Ishikawa (cell line): ENCODE measurements around the gene ITPR1.

Source experiments
- CEBPB ChIP-seq: IDR thresholded peaks from 2 replicates; pipeline ENCODE4 v1.6.1; 2012
- CREB1 ChIP-seq: IDR thresholded peaks from 2 replicates; pipeline ENCODE4 v1.6.1; 2012; ENCODE audit warnings: low read depth
- EGR1 ChIP-seq: IDR thresholded peaks from 2 replicates; pipeline ENCODE4 v1.6.1; 2012
- EP300 ChIP-seq: IDR thresholded peaks from 2 replicates; pipeline ENCODE4 v1.6.1; 2012; ENCODE audit warnings: borderline replicate concordance
- FOXM1 ChIP-seq: IDR thresholded peaks from 2 replicates; pipeline ENCODE4 v1.6.1; 2012; ENCODE audit warnings: low read depth, borderline replicate concordance
- NFIC ChIP-seq: IDR thresholded peaks from 2 replicates; pipeline ENCODE4 v1.6.1; 2012
- RAD21 ChIP-seq: IDR thresholded peaks from 2 replicates; pipeline ENCODE4 v1.6.1; 2012; ENCODE audit warnings: low read depth
- TAF1 ChIP-seq: IDR thresholded peaks from 2 replicates; pipeline ENCODE4 v1.6.1; 2012; ENCODE audit warnings: low read depth, mild to moderate bottlenecking
- TCF12 ChIP-seq: IDR thresholded peaks from 2 replicates; pipeline ENCODE4 v1.6.1; 2012; ENCODE audit warnings: low read depth
- TEAD4 ChIP-seq: IDR thresholded peaks from 2 replicates; pipeline ENCODE4 v1.6.1; 2012
- YY1 ChIP-seq: IDR thresholded peaks from 2 replicates; pipeline ENCODE4 v1.6.1; 2012; ENCODE audit warnings: low read depth
- ZBTB7A ChIP-seq: IDR thresholded peaks from 2 replicates; pipeline ENCODE4 v1.6.1; 2012; ENCODE audit warnings: low read depth
- TF ChIP-seq, protein P1 (sequence below): IDR thresholded peaks from 2 replicates; pipeline ENCODE4 v1.6.1; 2012; ENCODE audit warnings: low read depth, mild to moderate bottlenecking
- TF ChIP-seq, protein P2 (sequence below): IDR thresholded peaks from 2 replicates; pipeline ENCODE4 v1.6.1; 2012
- TF ChIP-seq, protein P3 (sequence below): IDR thresholded peaks from 2 replicates; pipeline ENCODE4 v1.6.1; 2012

Gene ITPR1

DNA sequence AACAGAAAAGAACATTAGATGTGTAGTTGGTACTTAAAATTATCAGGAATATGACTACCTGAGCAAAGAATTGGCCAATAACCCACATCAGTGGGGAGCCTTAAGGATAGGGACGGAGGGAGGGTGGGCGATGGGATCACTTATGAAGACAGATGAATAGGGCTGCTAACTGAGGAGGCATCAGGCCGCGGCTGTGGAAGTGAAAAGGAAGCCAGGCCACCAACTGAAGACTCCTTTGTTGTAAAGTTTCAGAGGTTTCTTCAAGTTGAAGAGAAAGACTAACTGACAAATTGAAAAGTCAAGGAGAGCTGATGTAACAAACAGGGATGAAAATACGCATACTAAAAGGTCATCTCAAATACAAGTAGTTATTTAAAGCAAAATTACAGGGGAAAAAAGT is 350.5 kb downstream of the ITPR1 start:
- TF ChIP-seq ZBTB7A = no peak
- no peak for TF ChIP-seq EP300
- TF ChIP-seq CEBPB = no peak
- TF ChIP-seq YY1 = no peak
- TF ChIP-seq EGR1 = no peak
- no peak for TF ChIP-seq CREB1
- TF ChIP-seq TAF1 = no peak
- TF ChIP-seq TCF12 = no peak
- TF ChIP-seq FOXM1 = no peak
- TF ChIP-seq TEAD4 = no peak
- no peak for TF ChIP-seq RAD21
- TF ChIP-seq, protein P1, sequence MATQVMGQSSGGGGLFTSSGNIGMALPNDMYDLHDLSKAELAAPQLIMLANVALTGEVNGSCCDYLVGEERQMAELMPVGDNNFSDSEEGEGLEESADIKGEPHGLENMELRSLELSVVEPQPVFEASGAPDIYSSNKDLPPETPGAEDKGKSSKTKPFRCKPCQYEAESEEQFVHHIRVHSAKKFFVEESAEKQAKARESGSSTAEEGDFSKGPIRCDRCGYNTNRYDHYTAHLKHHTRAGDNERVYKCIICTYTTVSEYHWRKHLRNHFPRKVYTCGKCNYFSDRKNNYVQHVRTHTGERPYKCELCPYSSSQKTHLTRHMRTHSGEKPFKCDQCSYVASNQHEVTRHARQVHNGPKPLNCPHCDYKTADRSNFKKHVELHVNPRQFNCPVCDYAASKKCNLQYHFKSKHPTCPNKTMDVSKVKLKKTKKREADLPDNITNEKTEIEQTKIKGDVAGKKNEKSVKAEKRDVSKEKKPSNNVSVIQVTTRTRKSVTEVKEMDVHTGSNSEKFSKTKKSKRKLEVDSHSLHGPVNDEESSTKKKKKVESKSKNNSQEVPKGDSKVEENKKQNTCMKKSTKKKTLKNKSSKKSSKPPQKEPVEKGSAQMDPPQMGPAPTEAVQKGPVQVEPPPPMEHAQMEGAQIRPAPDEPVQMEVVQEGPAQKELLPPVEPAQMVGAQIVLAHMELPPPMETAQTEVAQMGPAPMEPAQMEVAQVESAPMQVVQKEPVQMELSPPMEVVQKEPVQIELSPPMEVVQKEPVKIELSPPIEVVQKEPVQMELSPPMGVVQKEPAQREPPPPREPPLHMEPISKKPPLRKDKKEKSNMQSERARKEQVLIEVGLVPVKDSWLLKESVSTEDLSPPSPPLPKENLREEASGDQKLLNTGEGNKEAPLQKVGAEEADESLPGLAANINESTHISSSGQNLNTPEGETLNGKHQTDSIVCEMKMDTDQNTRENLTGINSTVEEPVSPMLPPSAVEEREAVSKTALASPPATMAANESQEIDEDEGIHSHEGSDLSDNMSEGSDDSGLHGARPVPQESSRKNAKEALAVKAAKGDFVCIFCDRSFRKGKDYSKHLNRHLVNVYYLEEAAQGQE = no peak
- TF ChIP-seq, protein P2, sequence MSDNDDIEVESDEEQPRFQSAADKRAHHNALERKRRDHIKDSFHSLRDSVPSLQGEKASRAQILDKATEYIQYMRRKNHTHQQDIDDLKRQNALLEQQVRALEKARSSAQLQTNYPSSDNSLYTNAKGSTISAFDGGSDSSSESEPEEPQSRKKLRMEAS = no peak
- TF ChIP-seq NFIC = no peak
- TF ChIP-seq, protein P3, sequence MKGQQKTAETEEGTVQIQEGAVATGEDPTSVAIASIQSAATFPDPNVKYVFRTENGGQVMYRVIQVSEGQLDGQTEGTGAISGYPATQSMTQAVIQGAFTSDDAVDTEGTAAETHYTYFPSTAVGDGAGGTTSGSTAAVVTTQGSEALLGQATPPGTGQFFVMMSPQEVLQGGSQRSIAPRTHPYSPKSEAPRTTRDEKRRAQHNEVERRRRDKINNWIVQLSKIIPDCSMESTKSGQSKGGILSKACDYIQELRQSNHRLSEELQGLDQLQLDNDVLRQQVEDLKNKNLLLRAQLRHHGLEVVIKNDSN = no peak

DNA sequence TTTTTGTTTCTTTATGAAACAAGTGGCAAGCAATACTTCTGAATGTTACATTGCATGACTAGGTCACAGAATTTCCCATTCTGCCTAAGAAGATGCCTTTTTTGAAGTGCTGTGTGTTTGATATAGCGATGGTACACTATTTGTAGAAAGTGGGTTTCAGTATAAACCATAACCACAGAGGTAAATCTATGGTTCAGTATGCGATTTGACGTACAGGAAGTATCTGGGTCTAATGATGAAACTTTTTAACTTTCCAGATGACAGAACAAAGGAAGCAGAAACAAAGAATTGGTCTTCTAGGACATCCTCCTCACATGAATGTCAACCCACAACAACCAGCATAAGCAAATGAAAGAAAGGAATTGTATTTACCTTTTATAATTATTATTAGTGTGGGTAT is 352.7 kb downstream of the ITPR1 start:
- no peak for TF ChIP-seq EGR1
- TF ChIP-seq RAD21 = no peak
- no peak for TF ChIP-seq CEBPB
- no peak for TF ChIP-seq TCF12
- TF ChIP-seq FOXM1 = no peak
- TF ChIP-seq TAF1 = no peak
- no peak for TF ChIP-seq YY1
- TF ChIP-seq EP300 = no peak

DNA sequence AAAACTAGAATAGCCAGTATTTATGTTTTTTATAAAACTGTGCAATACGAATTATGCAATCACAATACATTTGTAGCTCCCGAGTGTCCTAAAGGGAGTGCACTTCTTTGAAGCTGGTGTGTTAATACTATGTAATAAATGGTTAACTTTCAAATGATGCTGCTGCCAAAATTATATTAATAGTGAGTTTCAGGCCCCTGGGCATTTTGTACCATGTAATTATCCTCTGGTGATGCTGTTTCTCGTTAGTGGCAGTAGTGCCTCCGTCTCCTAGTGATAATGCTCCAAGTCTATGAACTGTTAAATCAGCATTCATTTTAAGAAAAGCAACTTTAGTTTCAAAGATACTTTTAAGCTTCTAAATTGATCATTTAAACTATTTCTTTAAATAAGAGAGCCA is 353.4 kb downstream of the ITPR1 start:
- TF ChIP-seq, protein P1 = no peak
- TF ChIP-seq TCF12 (no peak), FOXM1 (no peak), EGR1 (no peak), ZBTB7A (no peak), EP300 (no peak), NFIC (no peak), TEAD4 (no peak), RAD21 (no peak), CREB1 (no peak)
- TF ChIP-seq, protein P3 = no peak
- TF ChIP-seq, protein P2 = no peak

DNA sequence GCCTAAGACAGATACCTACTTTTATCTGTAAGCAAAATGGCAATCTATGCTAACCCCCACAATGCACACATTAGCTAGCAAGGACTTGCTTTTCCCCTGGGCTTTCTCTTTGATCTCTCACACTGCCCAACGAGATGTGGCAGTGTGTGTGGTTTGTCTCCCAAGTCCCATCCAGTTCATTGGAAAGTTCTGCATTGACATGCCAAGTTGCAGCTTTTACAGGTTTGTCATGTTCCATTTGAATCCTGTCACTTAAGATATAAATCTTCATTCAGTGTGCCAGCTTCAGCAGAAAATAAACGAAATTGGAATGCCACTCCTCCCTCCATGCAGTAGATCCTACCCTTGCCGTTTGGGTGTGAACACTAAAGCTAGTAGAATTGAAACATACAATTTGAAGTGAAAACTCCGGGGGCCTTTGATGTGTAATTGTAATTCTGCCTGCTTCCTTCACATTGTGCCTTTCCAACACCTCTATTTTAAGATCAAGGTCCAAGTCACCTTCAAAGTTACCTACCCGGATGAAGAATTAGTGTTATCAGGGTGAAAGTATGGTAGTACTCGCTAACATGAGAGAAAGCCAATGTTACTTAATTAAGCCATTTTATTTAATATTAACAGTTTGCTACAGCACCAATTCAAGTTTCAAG is 355.2 kb downstream of the ITPR1 start:
- TF ChIP-seq FOXM1 = no peak
- TF ChIP-seq EP300 = no peak
- TF ChIP-seq TEAD4 = no peak
- TF ChIP-seq YY1 = no peak
- TF ChIP-seq, protein P1 = no peak
- no peak for TF ChIP-seq EGR1
- no peak for TF ChIP-seq NFIC
- TF ChIP-seq, protein P3 = no peak
- TF ChIP-seq ZBTB7A = no peak
- no peak for TF ChIP-seq CEBPB
- TF ChIP-seq CREB1 = no peak
